Measurements from ENCODE around the gene DOCK1.
A peak's percentile ranks its signal among the peaks of the same experiment; 100 is the strongest.

The DOCK1 gene

GRCh38 chr10:127186813-127187212, 281.6 kb downstream of the DOCK1 start:
- H3K9me3 Mint-ChIP-seq: no peaks in the 10 kb centered on the region
- H3K27me3 Mint-ChIP-seq (ENCODE audit: low read depth, poor library complexity): peaks cover 17% of the 10 kb centered on the region
- no peak overlapping the region for H3K27ac Mint-ChIP-seq
- H3K36me3 Mint-ChIP-seq (ENCODE audit: low read depth): peaks cover 20% of the 10 kb centered on the region
- no peak overlapping the region for H3K4me3 Mint-ChIP-seq
- DNase-seq: no peak
- H3K4me1 Mint-ChIP-seq: no peaks in the 10 kb centered on the region
- TF ChIP-seq CTCF (IDR thresholded peaks at IDR 0.05): no peak

GRCh38 chr10:127189226-127189625, 284.0 kb downstream of the DOCK1 start:
- no peak for TF ChIP-seq CTCF (IDR thresholded peaks at IDR 0.05)
- no peaks in the 10 kb centered on the region for H3K4me1 Mint-ChIP-seq
- peaks cover 39% of the 10 kb centered on the region for H3K27me3 Mint-ChIP-seq (ENCODE audit: low read depth, poor library complexity)
- peaks cover 16% of the 10 kb centered on the region for H3K36me3 Mint-ChIP-seq (ENCODE audit: low read depth)
- no peak overlapping the region for H3K4me3 Mint-ChIP-seq
- H3K27ac Mint-ChIP-seq: no peak overlapping the region
- H3K9me3 Mint-ChIP-seq: no peaks in the 10 kb centered on the region
- no peak for DNase-seq

- no peak overlapping the region for H3K4me3 Mint-ChIP-seq
- TF ChIP-seq CTCF (IDR thresholded peaks at IDR 0.05): no peak
- peaks cover 9% of the 10 kb centered on the region for H3K36me3 Mint-ChIP-seq (ENCODE audit: low read depth)
- peaks cover 48% of the 10 kb centered on the region for H3K27me3 Mint-ChIP-seq (ENCODE audit: low read depth, poor library complexity)
- peaks cover 5% of the 10 kb centered on the region for H3K4me1 Mint-ChIP-seq
- H3K9me3 Mint-ChIP-seq: no peaks in the 10 kb centered on the region
- no peak overlapping the region for H3K27ac Mint-ChIP-seq
- no peak for DNase-seq
Observed at GRCh38 chr10:127190427-127190826, 285.2 kb downstream of the DOCK1 start.

- H3K36me3 Mint-ChIP-seq (ENCODE audit: low read depth): no peaks in the 10 kb centered on the region
- no peak for TF ChIP-seq CTCF (IDR thresholded peaks at IDR 0.05)
- H3K9me3 Mint-ChIP-seq: no peaks in the 10 kb centered on the region
- peaks cover 19% of the 10 kb centered on the region for H3K4me1 Mint-ChIP-seq
- peaks cover 66% of the 10 kb centered on the region for H3K27me3 Mint-ChIP-seq (ENCODE audit: low read depth, poor library complexity)
- DNase-seq: no peak
- no peak overlapping the region for H3K27ac Mint-ChIP-seq
- no peak overlapping the region for H3K4me3 Mint-ChIP-seq
Observed at GRCh38 chr10:127193125-127193524, 287.9 kb downstream of the DOCK1 start.

GRCh38 chr10:127194111-127194510, 288.9 kb downstream of the DOCK1 start:
- H3K4me3 Mint-ChIP-seq: peak overlapping the region; percentile 55
- H3K9me3 Mint-ChIP-seq: no peaks in the 10 kb centered on the region
- no peak overlapping the region for H3K27ac Mint-ChIP-seq
- DNase-seq: no peak
- no peaks in the 10 kb centered on the region for H3K36me3 Mint-ChIP-seq (ENCODE audit: low read depth)
- no peak for TF ChIP-seq CTCF (IDR thresholded peaks at IDR 0.05)
- H3K4me1 Mint-ChIP-seq: peaks cover 22% of the 10 kb centered on the region
- peaks cover 70% of the 10 kb centered on the region for H3K27me3 Mint-ChIP-seq (ENCODE audit: low read depth, poor library complexity)

- H3K36me3 Mint-ChIP-seq (ENCODE audit: low read depth): no peaks in the 10 kb centered on the region
- TF ChIP-seq CTCF (IDR thresholded peaks at IDR 0.05): no peak
- no peak overlapping the region for H3K27ac Mint-ChIP-seq
- H3K9me3 Mint-ChIP-seq: no peaks in the 10 kb centered on the region
- H3K4me3 Mint-ChIP-seq: peak overlapping the region; percentile 55
- peaks cover 70% of the 10 kb centered on the region for H3K27me3 Mint-ChIP-seq (ENCODE audit: low read depth, poor library complexity)
- peaks cover 22% of the 10 kb centered on the region for H3K4me1 Mint-ChIP-seq
- no peak for DNase-seq
Observed at GRCh38 chr10:127194599-127194998, 289.4 kb downstream of the DOCK1 start.

Data from nephron progenitor cell (in vitro differentiated cells).